ENCODE results near the gene ZDHHC1.

ZDHHC1 gene

GRCh38 chr16:67392301-67393059, 23.8 kb downstream of the ZDHHC1 start:
- peaks cover 20% of the 10 kb centered on the region for H3K4me1 ChIP-seq (ENCODE audit: low read length)
- no peaks in the 10 kb centered on the region for H4K20me1 ChIP-seq (ENCODE audit: insufficient read depth, low read length)
- no peaks in the 10 kb centered on the region for H3K79me2 ChIP-seq (ENCODE audit: low read length)
- H3K9me3 ChIP-seq (ENCODE audit: insufficient read depth, low read length), result no peaks in the 10 kb centered on the region
- no peak for TF ChIP-seq CTCF (IDR thresholded peaks at IDR 0.05; ENCODE audit: low read depth, low read length)
- no peak for TF ChIP-seq EZH2phosphoT487 (IDR thresholded peaks at IDR 0.05; ENCODE audit: low read depth)
- no peaks in the 10 kb centered on the region for H3K36me3 ChIP-seq (replicated peaks; ENCODE audit: low read depth, low read length)
- no peaks in the 10 kb centered on the region for H3K27me3 ChIP-seq (ENCODE audit: low read depth, low read length)
- no peak overlapping the region for H3K4me3 ChIP-seq (ENCODE audit: low read length)
- no peak overlapping the region for H3K27ac ChIP-seq (ENCODE audit: low read length)
- H2AFZ ChIP-seq (ENCODE audit: low read depth, low read length), result no peak overlapping the region
- no peak overlapping the region for H3K9ac ChIP-seq (ENCODE audit: low read length)
- no peak overlapping the region for H3K4me2 ChIP-seq (ENCODE audit: low read length)

GRCh38 chr16:67391424-67392300, 24.6 kb downstream of the ZDHHC1 start:
- Histone ChIP-seq H3K4me1 (ENCODE audit: low read length) (peaks cover 15% of the 10 kb centered on the region), H2AFZ (ENCODE audit: low read depth, low read length) (no peak overlapping the region), H3K9me3 (ENCODE audit: insufficient read depth, low read length) (no peaks in the 10 kb centered on the region), H3K4me3 (ENCODE audit: low read length) (no peak overlapping the region), H3K36me3 (replicated peaks; ENCODE audit: low read depth, low read length) (no peaks in the 10 kb centered on the region), H4K20me1 (ENCODE audit: insufficient read depth, low read length) (no peaks in the 10 kb centered on the region), H3K9ac (ENCODE audit: low read length) (no peak overlapping the region), H3K4me2 (ENCODE audit: low read length) (no peak overlapping the region), H3K79me2 (ENCODE audit: low read length) (no peaks in the 10 kb centered on the region), H3K27me3 (ENCODE audit: low read depth, low read length) (no peaks in the 10 kb centered on the region), H3K27ac (ENCODE audit: low read length) (no peak overlapping the region)
- TF ChIP-seq EZH2phosphoT487 (IDR thresholded peaks at IDR 0.05; ENCODE audit: low read depth), result no peak
- no peak for TF ChIP-seq CTCF (IDR thresholded peaks at IDR 0.05; ENCODE audit: low read depth, low read length)

GRCh38 chr16:67390816-67391423, 25.4 kb downstream of the ZDHHC1 start:
- peaks cover 8% of the 10 kb centered on the region for H3K4me1 ChIP-seq (ENCODE audit: low read length)
- no peak overlapping the region for H2AFZ ChIP-seq (ENCODE audit: low read depth, low read length)
- H3K9ac ChIP-seq (ENCODE audit: low read length), result no peak overlapping the region
- no peak overlapping the region for H3K27ac ChIP-seq (ENCODE audit: low read length)
- no peaks in the 10 kb centered on the region for H3K27me3 ChIP-seq (ENCODE audit: low read depth, low read length)
- H3K4me3 ChIP-seq (ENCODE audit: low read length), result no peak overlapping the region
- H3K36me3 ChIP-seq (replicated peaks; ENCODE audit: low read depth, low read length), result no peaks in the 10 kb centered on the region
- no peaks in the 10 kb centered on the region for H3K79me2 ChIP-seq (ENCODE audit: low read length)
- no peaks in the 10 kb centered on the region for H3K9me3 ChIP-seq (ENCODE audit: insufficient read depth, low read length)
- no peaks in the 10 kb centered on the region for H4K20me1 ChIP-seq (ENCODE audit: insufficient read depth, low read length)
- H3K4me2 ChIP-seq (ENCODE audit: low read length), result no peak overlapping the region
- TF ChIP-seq EZH2phosphoT487 (IDR thresholded peaks at IDR 0.05; ENCODE audit: low read depth) (no peak), CTCF (IDR thresholded peaks at IDR 0.05; ENCODE audit: low read depth, low read length) (no peak)

Data from OCI-LY3 (cell line).